Fibroblast of lung (primary cell): ENCODE results near the gene CD164L2. TPM values are rescaled to one million over a fixed set of nuclear protein-coding genes. Genes with fewer than 3 reads are reported as not detected.

Experiments
- DNase-seq, 2 donors: peaks; one replicate each; pipeline versions ENCODE4 v3.0.0 to v3.0.0-alpha.2; 2010; ENCODE audit warnings: low read depth in 2 of 2
- H2AFZ ChIP-seq: 2 replicates; pipeline ENCODE4 v1.5.1; 2012; ENCODE audit warnings: low read length, control low read depth, inconsistent platforms
- H3K27ac ChIP-seq: 2 replicates; pipeline ENCODE4 v1.5.1; 2011; ENCODE audit warnings: low read length, control low read depth; ENCODE audit not compliant: insufficient read depth
- H3K27me3 ChIP-seq: 2 replicates; pipeline ENCODE4 v1.5.1; 2011; ENCODE audit warnings: mild to moderate bottlenecking, low read length; ENCODE audit not compliant: control insufficient read depth, insufficient read depth
- H3K36me3 ChIP-seq: 2 replicates; pipeline ENCODE4 v1.5.1; 2011; ENCODE audit warnings: low read length; ENCODE audit not compliant: control insufficient read depth, insufficient read depth
- H3K4me1 ChIP-seq: 2 replicates; pipeline ENCODE4 v1.5.1; 2011; ENCODE audit warnings: low read length; ENCODE audit not compliant: control insufficient read depth, insufficient read depth; ENCODE audit errors: extremely low read depth
- H3K4me2 ChIP-seq: 2 replicates; pipeline ENCODE4 v1.5.1; 2011; ENCODE audit warnings: low read length, control low read depth; ENCODE audit not compliant: insufficient read depth; ENCODE audit errors: extremely low read depth
- H3K4me3 ChIP-seq, 4 experiments: fragments of 200-600 bp in 1 of 4; sonication (generic) in 1 of 4; replicated peaks in 1 of 4; 2 replicates each; pipeline ENCODE4 v1.5.1; 2011 to 2016; ENCODE audit warnings: low read length in 4 of 4, low read depth in 3 of 4, mild to moderate bottlenecking in 3 of 4, control low read depth in 2 of 4, inconsistent platforms in 1 of 4, mixed read lengths in 1 of 4; ENCODE audit not compliant: insufficient read depth in 1 of 4; ENCODE audit errors: control extremely low read depth in 1 of 4
- H3K79me2 ChIP-seq: 2 replicates; pipeline ENCODE4 v1.5.1; 2012; ENCODE audit warnings: mild to moderate bottlenecking, low read length, inconsistent platforms; ENCODE audit not compliant: control insufficient read depth, insufficient read depth
- H3K9ac ChIP-seq: 2 replicates; pipeline ENCODE4 v1.5.1; 2011; ENCODE audit warnings: mild to moderate bottlenecking, low read length, control low read depth; ENCODE audit not compliant: insufficient read depth
- H3K9me3 ChIP-seq: 2 replicates; pipeline ENCODE4 v1.5.1; 2012; ENCODE audit warnings: low read depth, low read length; ENCODE audit not compliant: control insufficient read depth, insufficient read depth
- H4K20me1 ChIP-seq: 2 replicates; pipeline ENCODE4 v1.5.1; 2011; ENCODE audit warnings: low read length; ENCODE audit not compliant: control insufficient read depth, insufficient read depth; ENCODE audit errors: extremely low read depth
- EZH2 ChIP-seq: IDR thresholded peaks from 2 replicates; pipeline ENCODE4 v1.5.1; 2012; ENCODE audit warnings: low read length, control low read depth, mild to moderate bottlenecking; ENCODE audit errors: missing control alignments
- polyA plus RNA-seq, 2 donors: library from polyadenylated mRNA; depleted of rRNA in 1 of 2; stranded (reverse) in 1 of 2; unstranded in 1 of 2; fragments of >200 nt; gene quantifications; 2 replicates each; pipeline ENCODE4 v1.2.1, GENCODE V29; 2011 to 2012; ENCODE audit warnings: missing spikeins in 1 of 2
- total RNA-seq: library from RNA; depleted of rRNA; stranded (reverse); fragments of >200 nt; gene quantifications from 2 replicates; pipeline ENCODE4 v1.2.1, GENCODE V29; 2014
- TF ChIP-seq, protein P1 (sequence below), 2 donors: IDR thresholded peaks in 1 of 2; conservative IDR thresholded peaks in 1 of 2; 1 replicate in 1 of 2; 2 replicates in 1 of 2; pipeline ENCODE4 v1.5.1; 2011 to 2012; ENCODE audit warnings: low read length in 2 of 2, control low read depth in 1 of 2, inconsistent platforms in 1 of 2, low read depth in 1 of 2, mild to moderate bottlenecking in 1 of 2

Gene CD164L2
- total and polyA plus RNA-seq, 2 donors (not counting 1 experiment from before 2014, with no cell fraction given): not detected

GRCh38 chr1:27342391-27342777, 40.7 kb downstream of the CD164L2 start:
- H4K20me1 ChIP-seq: no peaks in the 10 kb centered on the region
- no peak overlapping the region for H3K27ac ChIP-seq
- no peaks in the 10 kb centered on the region for H3K27me3 ChIP-seq
- no peaks in the 10 kb centered on the region for H3K79me2 ChIP-seq
- TF ChIP-seq, protein P1, sequence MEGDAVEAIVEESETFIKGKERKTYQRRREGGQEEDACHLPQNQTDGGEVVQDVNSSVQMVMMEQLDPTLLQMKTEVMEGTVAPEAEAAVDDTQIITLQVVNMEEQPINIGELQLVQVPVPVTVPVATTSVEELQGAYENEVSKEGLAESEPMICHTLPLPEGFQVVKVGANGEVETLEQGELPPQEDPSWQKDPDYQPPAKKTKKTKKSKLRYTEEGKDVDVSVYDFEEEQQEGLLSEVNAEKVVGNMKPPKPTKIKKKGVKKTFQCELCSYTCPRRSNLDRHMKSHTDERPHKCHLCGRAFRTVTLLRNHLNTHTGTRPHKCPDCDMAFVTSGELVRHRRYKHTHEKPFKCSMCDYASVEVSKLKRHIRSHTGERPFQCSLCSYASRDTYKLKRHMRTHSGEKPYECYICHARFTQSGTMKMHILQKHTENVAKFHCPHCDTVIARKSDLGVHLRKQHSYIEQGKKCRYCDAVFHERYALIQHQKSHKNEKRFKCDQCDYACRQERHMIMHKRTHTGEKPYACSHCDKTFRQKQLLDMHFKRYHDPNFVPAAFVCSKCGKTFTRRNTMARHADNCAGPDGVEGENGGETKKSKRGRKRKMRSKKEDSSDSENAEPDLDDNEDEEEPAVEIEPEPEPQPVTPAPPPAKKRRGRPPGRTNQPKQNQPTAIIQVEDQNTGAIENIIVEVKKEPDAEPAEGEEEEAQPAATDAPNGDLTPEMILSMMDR (conservative IDR thresholded peaks at IDR 0.05 in 1 of 2, IDR thresholded peaks at IDR 0.05 in 1 of 2; ENCODE audit: low read depth in 1 of 2, low read length in 2 of 2): no peak
- no peak for TF ChIP-seq EZH2
- no peak overlapping the region for H3K4me3 ChIP-seq
- no peaks in the 10 kb centered on the region for H3K9me3 ChIP-seq
- no peak overlapping the region for H3K4me2 ChIP-seq
- DNase-seq: no peak
- H3K36me3 ChIP-seq: no peaks in the 10 kb centered on the region
- no peak overlapping the region for H2AFZ ChIP-seq
- no peak overlapping the region for H3K9ac ChIP-seq
- peaks cover 8% of the 10 kb centered on the region for H3K4me1 ChIP-seq

DNA sequence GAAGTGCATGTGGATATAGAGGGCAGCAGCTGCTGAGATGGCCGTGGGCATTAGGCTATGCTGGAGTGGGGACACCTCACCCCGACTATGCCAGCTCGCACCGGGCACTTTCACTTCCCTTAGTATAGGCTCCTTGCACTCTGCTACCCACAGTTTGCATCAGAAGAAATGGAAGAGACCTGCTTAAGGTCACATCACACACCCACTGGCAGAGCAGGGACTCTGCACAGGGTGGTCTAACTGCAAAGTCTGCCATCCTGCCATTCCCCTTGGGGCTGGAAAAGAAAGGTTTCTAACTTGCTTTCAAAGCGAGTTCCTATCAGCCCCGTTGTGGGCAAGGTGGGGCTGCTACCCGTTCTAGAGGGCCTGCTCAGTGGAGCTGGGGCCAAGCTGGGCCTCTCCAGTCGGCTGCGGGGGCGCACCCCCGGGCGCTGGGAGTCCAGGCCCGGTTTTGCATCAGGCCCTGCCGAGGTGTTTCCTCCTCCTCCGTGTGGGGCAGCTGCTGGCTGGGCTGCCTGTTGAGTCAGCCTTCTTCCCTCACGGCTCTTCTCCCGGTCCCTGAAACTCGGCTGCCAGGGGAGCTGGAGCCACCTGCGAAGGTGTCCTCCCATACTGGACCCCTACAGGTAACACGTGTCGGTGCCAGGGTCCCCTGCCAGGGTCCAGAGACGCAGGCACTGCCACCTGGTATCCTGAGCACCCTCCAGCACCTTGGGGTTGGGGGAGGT, 41.4 kb downstream of the CD164L2 start, which contains the start of gene SYTL1:
Gene SYTL1 (plus strand): TSS at position 498 of the 728 bp plus-strand sequence. CDS start 3,313 bp downstream, outside the sequence.
- H3K4me1 ChIP-seq: peaks cover 8% of the 10 kb centered on the region
- H3K27ac ChIP-seq: no peak within 1 kb of the TSS
- H3K4me3 ChIP-seq: peak within 1 kb of the TSS in 1 of 4 experiments; percentile 8
- no peaks in the 10 kb centered on the region for H3K36me3 ChIP-seq
- no peaks in the 10 kb centered on the region for H3K79me2 ChIP-seq
- no peak within 1 kb of the TSS for H3K9ac ChIP-seq
- DNase-seq: peak; percentile 56 to 73
- no peaks in the 10 kb centered on the region for H3K27me3 ChIP-seq
- H2AFZ ChIP-seq: no peak within 1 kb of the TSS
- H3K4me2 ChIP-seq: peak within 1 kb of the TSS; percentile 37
- H3K9me3 ChIP-seq: no peaks in the 10 kb centered on the region
- H4K20me1 ChIP-seq: no peaks in the 10 kb centered on the region
- TF ChIP-seq, protein P1 (conservative IDR thresholded peaks at IDR 0.05 in 1 of 2, IDR thresholded peaks at IDR 0.05 in 1 of 2; ENCODE audit: low read depth in 1 of 2, low read length in 2 of 2): no peak
- TF ChIP-seq EZH2: no peak

DNA sequence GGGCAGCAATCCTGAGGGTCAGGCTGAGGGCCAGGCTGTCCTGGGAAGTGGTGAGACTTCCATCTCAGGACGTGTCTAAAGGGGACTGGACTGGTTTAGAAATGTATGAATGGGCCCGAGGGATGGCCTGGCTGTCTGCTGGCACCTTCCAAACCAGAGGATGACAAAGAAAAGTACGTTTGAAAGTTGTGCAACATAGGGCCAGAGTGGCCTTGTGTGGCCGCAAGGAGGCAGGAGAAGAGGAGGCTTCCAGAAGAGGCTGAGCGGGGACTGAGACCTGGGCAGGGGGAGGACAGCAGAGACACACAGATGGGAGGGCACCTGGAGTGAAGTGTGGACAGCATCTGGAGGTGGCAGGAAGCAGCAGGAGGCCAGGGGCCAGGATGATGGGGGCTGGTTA, 43.9 kb downstream of the CD164L2 start:
- Histone ChIP-seq H2AFZ (no peak overlapping the region), H3K27ac (no peak overlapping the region), H3K79me2 (no peaks in the 10 kb centered on the region), H3K4me3 (no peak overlapping the region), H3K9ac (no peak overlapping the region), H3K9me3 (no peaks in the 10 kb centered on the region), H3K4me2 (no peak overlapping the region), H3K27me3 (no peaks in the 10 kb centered on the region), H3K4me1 (peaks cover 8% of the 10 kb centered on the region), H4K20me1 (no peaks in the 10 kb centered on the region), H3K36me3 (peaks cover 12% of the 10 kb centered on the region)
- DNase-seq: no peak
- TF ChIP-seq, protein P1 (conservative IDR thresholded peaks at IDR 0.05 in 1 of 2, IDR thresholded peaks at IDR 0.05 in 1 of 2; ENCODE audit: low read depth in 1 of 2, low read length in 2 of 2): no peak
- no peak for TF ChIP-seq EZH2
